ENCODE data around the gene PPP4R3C.
"Not testable (repeated sequence)": the region's sequence is repeated elsewhere in the genome, so short reads cannot be mapped to it uniquely, and the experiment has no call there.

DNA sequence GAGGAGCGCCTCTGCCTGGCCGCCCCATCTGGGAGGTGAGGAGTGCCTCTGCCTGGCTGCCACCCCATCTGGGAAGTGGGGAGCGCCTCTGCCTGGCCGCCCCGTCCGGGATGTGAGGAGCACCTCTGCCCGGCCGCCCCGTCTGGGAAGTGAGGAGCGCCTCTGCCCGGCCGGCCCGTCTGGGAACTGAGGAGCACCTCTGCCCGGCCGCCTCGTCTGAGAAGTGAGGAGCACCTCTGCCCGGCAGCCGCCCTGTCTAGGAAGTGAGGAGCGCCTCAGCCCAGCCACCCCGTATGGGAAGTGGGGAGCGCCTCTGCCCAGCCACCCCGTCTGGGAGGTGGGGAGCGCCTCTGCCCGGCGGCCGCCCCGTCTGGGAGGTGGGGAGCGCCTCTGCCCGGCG, 4.6 kb downstream of the PPP4R3C start:
- TF ChIP-seq, protein P1, sequence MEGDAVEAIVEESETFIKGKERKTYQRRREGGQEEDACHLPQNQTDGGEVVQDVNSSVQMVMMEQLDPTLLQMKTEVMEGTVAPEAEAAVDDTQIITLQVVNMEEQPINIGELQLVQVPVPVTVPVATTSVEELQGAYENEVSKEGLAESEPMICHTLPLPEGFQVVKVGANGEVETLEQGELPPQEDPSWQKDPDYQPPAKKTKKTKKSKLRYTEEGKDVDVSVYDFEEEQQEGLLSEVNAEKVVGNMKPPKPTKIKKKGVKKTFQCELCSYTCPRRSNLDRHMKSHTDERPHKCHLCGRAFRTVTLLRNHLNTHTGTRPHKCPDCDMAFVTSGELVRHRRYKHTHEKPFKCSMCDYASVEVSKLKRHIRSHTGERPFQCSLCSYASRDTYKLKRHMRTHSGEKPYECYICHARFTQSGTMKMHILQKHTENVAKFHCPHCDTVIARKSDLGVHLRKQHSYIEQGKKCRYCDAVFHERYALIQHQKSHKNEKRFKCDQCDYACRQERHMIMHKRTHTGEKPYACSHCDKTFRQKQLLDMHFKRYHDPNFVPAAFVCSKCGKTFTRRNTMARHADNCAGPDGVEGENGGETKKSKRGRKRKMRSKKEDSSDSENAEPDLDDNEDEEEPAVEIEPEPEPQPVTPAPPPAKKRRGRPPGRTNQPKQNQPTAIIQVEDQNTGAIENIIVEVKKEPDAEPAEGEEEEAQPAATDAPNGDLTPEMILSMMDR (IDR thresholded peaks at IDR 0.05) = not testable (repeated sequence)
- TF ChIP-seq POLR2A (IDR thresholded peaks at IDR 0.05) = not testable (repeated sequence)

Data from heart left ventricle (tissue), 13 donors.